ENCODE results near the gene EMX2. TPM values are rescaled to one million over a fixed set of nuclear protein-coding genes. Genes with fewer than 3 reads are reported as not detected.

The EMX2 gene
- total and polyA plus RNA-seq, 12 donors: 0.13 to 0.59 (median 0.15) TPM; not detected in 7

GRCh38 chr10:117499248-117500105 is 43.1 kb upstream of the EMX2 start:
- 66 to 78% methylated on average over 12 of the region's 12 CpGs for WGBS, 2 donors
- no peak overlapping the region for H3K4me3 ChIP-seq
- no peak for TF ChIP-seq CTCF (IDR thresholded peaks at IDR 0.05)
- intact Hi-C loops (cut with DNase I): loop anchor here in 9 of 10 donors (2.0 to 10.0 kb wide), 7 partner anchors 741 to 965 kb away; no protein-coding TSS in a partner anchor
- peaks cover 0 to 4% (median 0%) of the 10 kb centered on the region in 9 donors for H3K4me1 ChIP-seq
- no peaks in the 10 kb centered on the region for H3K36me3 ChIP-seq
- H3K27ac ChIP-seq: no peak overlapping the region
- ATAC-seq: no peak
- DNase-seq: no peak
- peaks cover 0 to 36% (median 25%) of the 10 kb centered on the region in 7 donors for H3K27me3 ChIP-seq
- no peaks in the 10 kb centered on the region for H3K9me3 ChIP-seq

GRCh38 chr10:117500456-117500855 is 42.1 kb upstream of the EMX2 start:
- H3K4me3 ChIP-seq: no peak overlapping the region
- peaks cover 0 to 4% (median 0%) of the 10 kb centered on the region in 9 donors for H3K4me1 ChIP-seq
- no peaks in the 10 kb centered on the region for H3K9me3 ChIP-seq
- no peaks in the 10 kb centered on the region for H3K36me3 ChIP-seq
- WGBS, 2 donors: 82 to 88% methylated on average over 5 of the region's 5 CpGs
- DNase-seq: no peak
- no peak overlapping the region for H3K27ac ChIP-seq
- no peak for ATAC-seq
- peaks cover 0 to 37% (median 32%) of the 10 kb centered on the region in 7 donors for H3K27me3 ChIP-seq
- TF ChIP-seq CTCF (IDR thresholded peaks at IDR 0.05): no peak
- intact Hi-C loops (cut with DNase I): no loop called here

- no peaks in the 10 kb centered on the region for H3K36me3 ChIP-seq
- no peak overlapping the region for H3K4me3 ChIP-seq
- no peak for TF ChIP-seq CTCF (IDR thresholded peaks at IDR 0.05)
- intact Hi-C loops (cut with DNase I): no loop called here
- no peak overlapping the region for H3K27ac ChIP-seq
- DNase-seq (no peak), ATAC-seq (no peak)
- peaks cover 0 to 4% (median 0%) of the 10 kb centered on the region in 9 donors for H3K4me1 ChIP-seq
- H3K9me3 ChIP-seq: no peaks in the 10 kb centered on the region
- peaks cover 0 to 44% (median 34%) of the 10 kb centered on the region in 7 donors for H3K27me3 ChIP-seq
- 75 to 77% methylated on average over 12 of the region's 12 CpGs for WGBS, 2 donors
Observed at GRCh38 chr10:117501460-117502035, 41.0 kb upstream of the EMX2 start.

GRCh38 chr10:117502421-117503243 is 39.9 kb upstream of the EMX2 start:
- H3K27me3 ChIP-seq: peaks cover 0 to 52% (median 42%) of the 10 kb centered on the region in 7 donors
- no peak for TF ChIP-seq CTCF (IDR thresholded peaks at IDR 0.05)
- DNase-seq (no peak), ATAC-seq (no peak)
- no peak overlapping the region for H3K27ac ChIP-seq
- no peaks in the 10 kb centered on the region for H3K36me3 ChIP-seq
- intact Hi-C loops (cut with DNase I): no loop called here
- no peak overlapping the region for H3K4me3 ChIP-seq
- H3K4me1 ChIP-seq: peaks cover 0 to 4% (median 0%) of the 10 kb centered on the region in 9 donors
- 60 to 66% methylated on average over 10 of the region's 10 CpGs for WGBS, 2 donors
- no peaks in the 10 kb centered on the region for H3K9me3 ChIP-seq

Data from heart right ventricle (tissue), 16 donors.